HG02642 (cell line): ENCODE measurements around the gene STIMATE.

ENCODE experiments used
- ATAC-seq: cut with Tn5 transposase; IDR thresholded peaks from one replicate; pipeline ENCODE4 v1.9.1; 2021; ENCODE audit warnings: mild to moderate bottlenecking; ENCODE audit not compliant: unreplicated experiment, poor library complexity

STIMATE gene

DNA sequence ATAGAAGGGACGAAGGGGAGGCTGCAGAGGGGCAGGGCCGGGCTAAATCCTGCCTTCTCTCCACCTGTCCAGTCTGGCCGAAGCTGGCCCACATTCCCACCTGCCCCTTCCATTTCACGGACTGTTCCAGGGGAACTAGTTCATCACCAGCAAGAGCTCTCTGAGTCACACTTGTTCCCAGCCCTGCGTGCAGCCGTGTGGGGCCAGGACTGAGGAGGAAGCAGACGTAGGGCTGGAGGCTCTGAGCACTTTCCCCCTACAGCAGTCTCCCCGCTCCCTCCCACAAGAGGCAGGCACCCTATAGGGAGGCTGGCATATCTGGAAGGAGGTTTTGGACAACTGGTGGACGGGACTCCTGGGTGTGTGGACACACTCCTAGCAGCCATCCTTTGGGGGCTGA, 69.9 kb downstream of the STIMATE start:
- no peak for ATAC-seq

GRCh38 chr3:52824037-52824436, 73.3 kb downstream of the STIMATE start:
- ATAC-seq, result no peak

GRCh38 chr3:52822363-52822762, 75.0 kb downstream of the STIMATE start:
- ATAC-seq, result no peak

DNA sequence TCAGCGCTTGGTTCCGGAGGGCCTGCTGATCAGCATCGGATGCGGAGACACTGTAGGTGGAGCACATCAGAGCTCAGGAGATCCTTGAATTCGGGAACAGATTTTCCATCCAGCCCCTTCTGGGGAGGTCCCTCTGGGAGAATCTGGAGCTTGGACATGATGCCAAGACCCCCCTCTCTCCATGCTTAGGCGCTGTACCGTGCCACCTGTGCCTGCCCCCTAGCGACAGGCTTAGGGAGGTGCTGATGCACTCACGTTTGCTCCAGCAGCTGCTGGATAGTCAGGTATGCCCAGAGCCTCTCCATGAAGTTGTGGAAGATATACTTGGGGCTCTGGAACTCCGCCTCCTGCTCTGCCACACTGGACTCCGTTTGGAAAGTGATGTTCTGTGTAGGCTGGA, 76.6 kb downstream of the STIMATE start:
- ATAC-seq, result no peak

GRCh38 chr3:52819936-52820335, 77.4 kb downstream of the STIMATE start:
- ATAC-seq, result no peak

DNA sequence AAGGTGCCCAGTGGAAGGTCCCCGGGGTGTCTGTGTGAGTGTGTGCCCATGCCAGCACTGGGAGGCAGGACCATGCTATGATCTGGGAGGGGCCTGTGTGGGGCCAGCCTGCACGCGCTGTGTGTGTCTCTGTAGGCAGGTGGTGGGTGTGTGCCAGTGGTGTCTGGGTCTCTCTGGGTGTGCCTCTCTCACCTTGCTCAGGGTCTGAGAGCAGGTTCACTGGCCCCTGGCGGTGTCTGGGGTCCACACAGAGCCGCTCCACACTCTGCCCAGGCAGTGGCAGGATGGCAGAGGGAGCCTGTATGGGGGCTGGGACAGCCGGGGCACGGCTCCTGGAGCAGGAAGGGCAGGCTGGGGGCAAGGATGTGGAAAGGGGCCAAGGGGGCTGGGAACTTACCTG, 79.5 kb downstream of the STIMATE start:
- no peak for ATAC-seq

DNA sequence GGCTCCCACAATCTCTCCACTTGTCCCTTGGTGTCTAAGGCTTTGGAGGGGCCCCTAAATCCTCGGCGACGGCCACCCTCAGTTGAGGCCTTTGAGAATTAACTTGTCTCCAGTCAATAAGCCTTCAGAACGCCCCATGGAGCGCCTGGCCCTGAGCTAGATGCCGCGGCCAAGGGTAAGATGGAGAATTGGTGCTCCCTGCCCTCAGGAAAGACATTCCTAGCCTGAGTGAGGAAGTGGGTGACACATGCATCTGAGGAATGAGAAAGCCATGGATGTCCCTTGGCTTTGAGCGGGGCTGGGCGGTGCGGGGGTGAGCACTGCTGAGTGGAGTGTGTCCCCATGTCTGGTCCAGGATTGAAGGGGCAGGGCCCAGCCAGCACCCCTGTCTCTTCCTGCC, 80.1 kb downstream of the STIMATE start:
- no peak for ATAC-seq

DNA sequence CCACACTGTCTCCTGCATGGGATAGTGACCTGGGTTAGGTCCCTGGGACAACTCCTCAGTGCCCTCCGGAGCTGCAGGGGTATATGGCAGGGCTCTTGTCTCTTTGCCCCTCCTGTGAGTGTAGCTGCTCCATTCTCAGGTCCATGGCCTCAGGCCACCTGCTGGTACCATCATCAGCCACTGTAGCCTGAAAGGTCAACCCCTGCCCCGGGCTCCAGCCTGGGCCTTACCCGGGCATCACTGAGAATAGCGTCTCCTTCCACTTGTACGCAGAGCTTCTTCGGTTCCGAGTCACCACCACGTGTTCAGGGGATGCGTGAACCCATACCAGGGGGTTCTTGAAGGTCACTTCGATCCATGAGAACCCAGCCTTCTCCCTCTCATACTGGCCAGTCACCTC, 80.7 kb downstream of the STIMATE start:
- ATAC-seq, result no peak

DNA sequence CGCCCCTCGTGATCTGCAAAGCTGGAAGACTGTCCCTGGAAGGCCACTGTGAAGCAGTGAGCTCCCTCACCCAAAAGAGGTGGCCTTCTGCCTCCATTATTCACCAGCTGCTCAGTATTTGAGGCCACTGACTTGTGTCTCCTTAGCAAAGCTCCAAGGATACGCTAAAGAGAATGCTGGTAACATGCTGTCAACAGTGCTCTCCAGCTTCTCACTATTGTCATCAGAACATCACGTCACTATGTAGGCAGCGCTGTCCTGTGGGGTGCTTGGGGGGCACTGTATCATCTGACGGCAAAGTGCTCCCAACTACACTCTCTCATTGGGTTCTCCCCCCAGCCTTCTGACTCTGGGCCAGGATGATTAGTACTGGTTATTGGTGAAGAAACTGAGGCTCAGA, 81.1 kb downstream of the STIMATE start:
- no peak for ATAC-seq

- ATAC-seq, result no peak
These were observed 83.5 kb downstream of the STIMATE start for GRCh38 chr3:52813810-52814209.

GRCh38 chr3:52811452-52812011, 85.8 kb downstream of the STIMATE start:
- no peak for ATAC-seq

GRCh38 chr3:52810923-52811322, 86.4 kb downstream of the STIMATE start:
- no peak for ATAC-seq

DNA sequence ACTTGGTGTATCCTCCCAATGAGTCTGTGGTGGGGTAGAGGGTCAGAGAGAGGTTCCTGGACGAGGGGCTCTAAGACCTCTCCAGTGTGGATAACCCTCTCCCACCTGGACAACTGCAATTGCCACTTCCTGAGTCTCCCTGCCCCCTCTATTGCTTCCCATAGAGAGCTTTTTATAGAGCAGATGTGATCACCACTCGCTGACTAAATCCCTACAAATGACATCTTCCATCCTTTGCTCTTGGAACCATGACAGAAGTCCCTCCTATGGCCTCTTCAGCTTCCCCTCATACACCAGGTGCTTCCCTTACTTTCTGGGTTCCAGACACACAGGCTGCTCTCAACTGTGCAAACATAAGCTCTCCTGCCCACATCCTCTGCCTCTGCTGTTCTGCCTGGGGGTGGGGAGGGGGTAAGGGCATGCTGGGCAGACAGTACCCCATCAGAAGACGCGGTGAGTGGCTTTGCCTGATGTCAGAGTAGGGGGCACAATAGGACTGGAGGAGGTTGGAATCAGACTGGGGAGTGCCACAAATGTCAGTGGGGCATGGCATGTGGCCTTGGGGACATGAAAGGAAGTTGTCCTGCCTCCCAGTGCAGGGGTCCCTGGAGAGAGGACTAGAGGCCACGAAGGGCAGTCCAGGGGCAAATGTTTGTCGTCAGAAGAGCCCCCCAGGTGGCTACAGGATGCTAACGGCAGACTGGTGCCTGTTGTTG, 87.5 kb downstream of the STIMATE start:
- no peak for ATAC-seq

GRCh38 chr3:52809149-52809548, 88.2 kb downstream of the STIMATE start:
- no peak for ATAC-seq

DNA sequence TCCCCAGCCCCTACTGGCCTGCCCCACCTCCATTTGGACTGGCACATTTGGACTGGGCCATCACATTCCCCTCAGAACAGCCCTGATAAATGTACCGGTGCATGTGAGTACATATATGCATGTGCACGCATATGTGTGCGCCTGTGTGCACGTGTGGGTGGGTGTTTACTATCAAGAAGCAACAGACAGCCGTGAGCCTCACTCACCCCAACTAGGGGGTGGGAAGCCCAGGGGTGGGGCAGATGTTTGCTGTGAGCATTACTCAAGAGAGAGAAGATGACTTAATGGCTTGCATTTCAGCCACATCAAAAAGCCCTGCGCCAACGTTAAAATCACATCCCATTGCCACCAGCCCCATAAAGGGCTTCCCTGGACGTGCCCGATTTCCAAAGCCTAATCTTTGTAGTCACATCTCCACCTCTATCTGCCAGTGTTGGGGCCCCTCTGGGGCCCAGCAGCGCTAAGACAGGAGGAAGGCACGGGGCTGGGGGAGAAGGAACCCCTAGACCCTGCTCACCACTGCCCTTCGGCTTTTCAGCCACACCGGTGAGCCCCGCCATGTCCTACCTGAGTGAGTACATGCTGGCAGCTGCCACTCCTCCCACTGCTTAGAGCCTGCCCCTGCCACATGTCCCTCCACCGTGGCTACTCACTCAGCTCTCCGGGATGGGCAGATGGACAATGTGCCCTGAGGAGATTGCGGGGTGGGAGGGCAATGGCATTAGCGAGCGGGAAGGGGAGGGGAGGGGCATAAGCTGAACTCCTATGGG, 91.9 kb downstream of the STIMATE start:
- no peak for ATAC-seq

GRCh38 chr3:52801839-52802238, 95.5 kb downstream of the STIMATE start:
- ATAC-seq, result no peak

DNA sequence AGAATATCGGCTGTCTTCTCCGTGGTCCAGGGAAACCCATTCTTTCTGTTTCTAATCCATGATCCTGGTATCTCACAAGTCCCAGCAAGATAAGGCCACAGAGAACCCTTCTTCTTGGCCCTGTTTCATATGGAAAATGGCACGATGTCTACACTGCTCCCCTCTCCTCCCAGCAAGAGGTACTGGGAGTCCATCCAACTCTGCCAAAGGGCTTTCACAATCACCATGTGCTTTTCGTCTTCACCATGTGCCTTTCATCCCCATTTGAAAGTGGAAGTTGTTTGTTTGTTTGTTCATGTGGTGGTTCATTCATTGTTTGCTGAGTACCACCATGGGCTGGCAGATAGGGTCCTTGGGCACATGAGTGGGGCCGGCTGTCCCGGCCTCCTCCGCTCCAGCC, 97.3 kb downstream of the STIMATE start:
- ATAC-seq, result no peak

DNA sequence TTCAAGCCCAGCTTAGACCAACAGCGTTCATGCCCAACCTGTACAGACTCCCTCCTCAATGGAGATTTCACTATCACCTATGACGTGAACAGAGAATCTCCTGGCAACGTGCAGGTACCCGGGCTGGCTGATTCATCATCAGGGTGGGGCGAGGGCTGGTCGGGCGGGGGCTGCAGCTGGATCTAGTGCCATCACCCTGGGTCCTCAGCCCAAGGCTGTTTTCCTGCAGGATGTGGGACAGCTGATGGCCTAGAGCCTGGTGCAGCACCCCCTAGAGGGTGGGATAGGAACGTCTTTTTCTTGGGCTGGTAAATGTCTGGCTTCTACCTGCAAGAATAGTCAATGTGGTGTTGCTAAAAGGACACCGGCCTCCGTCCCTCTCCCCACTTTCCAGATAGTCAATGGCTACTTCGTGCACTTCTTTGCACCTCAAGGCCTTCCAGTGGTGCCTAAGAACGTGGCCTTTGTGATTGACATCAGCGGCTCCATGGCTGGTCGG, 98.3 kb downstream of the STIMATE start:
- no peak for ATAC-seq

GRCh38 chr3:52798376-52798977, 98.9 kb downstream of the STIMATE start:
- no peak for ATAC-seq

GRCh38 chr3:52796411-52796810, 100.9 kb downstream of the STIMATE start:
- ATAC-seq, result no peak

DNA sequence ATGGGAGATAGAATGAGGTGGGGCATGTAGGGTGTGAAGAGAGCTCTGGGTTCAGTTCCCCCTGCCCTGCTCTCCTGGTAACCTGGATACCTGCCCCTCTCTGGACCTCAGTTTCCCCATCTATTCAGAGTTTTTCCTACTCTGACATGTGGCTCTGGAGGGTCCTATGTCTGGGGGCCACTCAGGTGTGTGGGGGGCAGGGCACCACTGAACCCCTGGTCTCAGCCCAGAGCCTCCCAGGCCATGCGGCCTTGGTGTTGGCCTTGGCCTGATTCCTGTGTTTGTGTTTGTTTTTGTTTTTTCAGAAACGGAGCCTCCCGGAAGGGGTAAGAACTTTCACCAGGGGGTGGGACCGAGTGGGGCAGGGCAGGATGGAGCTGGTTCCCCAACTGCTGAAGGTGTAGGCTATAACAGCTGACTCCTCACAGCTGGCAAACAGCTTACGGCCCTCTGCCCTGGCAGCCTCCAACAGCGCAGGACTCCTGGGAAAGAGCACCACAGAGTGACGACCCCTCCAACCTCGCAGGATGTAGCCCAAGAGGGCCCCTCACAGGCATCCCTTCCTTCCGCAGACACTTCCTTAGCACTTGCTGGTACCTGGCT, 101.9 kb downstream of the STIMATE start:
- ATAC-seq, result no peak
